VCaP (cell line): ENCODE measurements around the gene SEC14L5.

Experiments
- H3K27ac ChIP-seq: fragments of 450-650 bp; 2 replicates; pipeline ENCODE4 v1.5.1; 2017
- CTCF ChIP-seq: fragments of 450-650 bp; conservative IDR thresholded peaks from 2 replicates; pipeline ENCODE4 v1.5.1; 2017; ENCODE audit warnings: mild to moderate bottlenecking, moderate library complexity

The SEC14L5 gene

GRCh38 chr16:5045499-5046115 is 87.5 kb downstream of the SEC14L5 start:
- TF ChIP-seq CTCF, result no peak
- no peak overlapping the region for H3K27ac ChIP-seq

GRCh38 chr16:5046914-5047313 is 88.8 kb downstream of the SEC14L5 start:
- no peak for TF ChIP-seq CTCF
- H3K27ac ChIP-seq, result no peak overlapping the region

- no peak overlapping the region for H3K27ac ChIP-seq
- TF ChIP-seq CTCF, result no peak
Measured at GRCh38 chr16:5054876-5055865, 97.0 kb downstream of the SEC14L5 start.

DNA sequence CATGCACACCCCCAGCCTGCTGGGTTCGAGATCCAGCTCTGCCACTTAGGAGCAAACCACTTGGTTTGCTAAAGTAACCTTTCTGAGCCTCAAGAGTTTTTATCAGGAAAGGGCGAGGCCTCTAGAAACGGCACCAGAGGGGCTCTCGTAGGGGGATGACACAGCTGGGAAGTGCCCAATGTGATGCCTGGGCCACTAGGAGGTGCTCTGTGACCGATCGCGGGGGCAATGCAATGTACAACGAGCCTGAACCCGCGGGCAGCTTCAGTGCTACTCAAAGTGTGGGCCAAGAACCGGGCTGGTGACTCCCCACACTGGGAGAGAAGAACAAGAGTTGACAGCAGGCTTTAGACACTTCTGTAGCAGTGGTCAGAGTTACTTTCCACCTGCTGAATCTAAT is 98.2 kb downstream of the SEC14L5 start:
- H3K27ac ChIP-seq, result no peak overlapping the region
- TF ChIP-seq CTCF, result no peak

DNA sequence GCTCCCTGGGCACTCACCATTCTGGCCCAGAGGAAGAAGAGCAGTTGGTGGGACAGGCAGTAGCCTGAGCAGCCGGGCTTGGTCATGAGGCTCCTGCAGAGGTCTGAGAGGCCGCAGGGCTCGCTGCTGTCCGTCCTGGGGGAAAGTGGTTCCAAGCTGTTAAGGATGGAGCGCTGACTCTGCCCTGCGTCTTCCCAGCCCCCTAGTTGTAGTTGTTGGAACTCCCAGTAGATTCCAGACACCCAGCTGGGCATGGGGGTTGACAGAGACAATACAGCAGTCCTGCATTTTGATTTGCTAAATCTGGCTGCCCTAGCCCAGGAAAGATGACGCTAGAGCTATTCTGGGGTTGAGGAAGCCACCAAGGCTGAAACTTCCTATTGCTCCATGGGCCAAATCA is 100.3 kb downstream of the SEC14L5 start:
- H3K27ac ChIP-seq, result no peak overlapping the region
- no peak for TF ChIP-seq CTCF

- TF ChIP-seq CTCF, result no peak
- H3K27ac ChIP-seq, result no peak overlapping the region
Measured at GRCh38 chr16:5059386-5060072, 101.4 kb downstream of the SEC14L5 start.

DNA sequence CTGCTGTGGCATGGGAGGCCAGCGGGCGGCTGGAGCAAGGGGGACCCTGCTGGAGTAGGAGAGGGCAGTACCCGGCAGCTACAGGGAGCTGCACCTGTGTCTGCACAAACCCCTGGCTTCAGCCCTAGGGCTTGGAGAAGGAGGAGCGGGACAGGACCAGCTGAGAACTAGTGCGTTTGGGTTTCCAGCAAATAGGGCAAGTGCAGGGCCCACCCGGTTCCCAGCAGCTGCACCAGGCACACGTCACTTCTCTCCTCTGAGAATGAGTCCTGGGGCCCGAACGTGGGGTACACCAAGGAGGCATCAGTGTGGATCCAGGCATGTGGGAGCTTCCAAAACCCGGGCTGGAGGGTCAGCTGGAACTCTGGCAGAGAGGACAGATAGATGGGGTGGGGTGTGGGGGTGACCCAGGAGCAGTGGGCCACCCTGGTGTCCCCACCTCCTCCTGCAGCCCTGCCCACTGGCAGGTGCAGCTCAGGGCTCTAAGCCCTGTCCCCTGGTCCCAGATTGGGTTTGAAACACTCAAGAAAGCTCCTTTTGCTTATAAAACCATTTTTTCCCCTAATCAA is 102.0 kb downstream of the SEC14L5 start:
- no peak overlapping the region for H3K27ac ChIP-seq
- TF ChIP-seq CTCF, result no peak
